Astrocyte of the cerebellum (primary cell): ENCODE data around the gene OR13C4.
A peak's percentile ranks its signal among the peaks of the same experiment; 100 is the strongest.

Experiments
- DNase-seq: peaks from one replicate; pipeline ENCODE4 v3.0.0-alpha.2; 2011; ENCODE audit warnings: low read depth
- H3K4me3 ChIP-seq: 2 replicates; pipeline ENCODE4 v1.5.1; 2011; ENCODE audit warnings: mild to moderate bottlenecking, low read depth, low read length, moderate library complexity
- CTCF ChIP-seq: IDR thresholded peaks from 2 replicates; pipeline ENCODE4 v1.5.1; 2012; ENCODE audit warnings: low read length, low read depth, moderate library complexity, mild to moderate bottlenecking; ENCODE audit errors: missing control alignments
- in situ Hi-C: cut with HindIII; loops from 2 replicates; pipeline ENCODE4 v1.10.0; 2017; ENCODE audit warnings: low sequenced_read_pairs

The OR13C4 gene

GRCh38 chr9:104506565-104506964 is 20.4 kb downstream of the OR13C4 start:
- in situ Hi-C loops: no loop called here
- no peak for TF ChIP-seq CTCF
- H3K4me3 ChIP-seq: no peak overlapping the region
- no peak for DNase-seq

GRCh38 chr9:104503963-104504362 is 23.0 kb downstream of the OR13C4 start, which contains the start of gene OR13F1:
OR13F1 (plus strand) TSS chr9:104504263; CDS start chr9:104504263, 0 bp downstream.
- H3K4me3 ChIP-seq: no peak within 1 kb of the TSS
- DNase-seq: no peak
- in situ Hi-C loops: no loop called here
- no peak for TF ChIP-seq CTCF

DNA sequence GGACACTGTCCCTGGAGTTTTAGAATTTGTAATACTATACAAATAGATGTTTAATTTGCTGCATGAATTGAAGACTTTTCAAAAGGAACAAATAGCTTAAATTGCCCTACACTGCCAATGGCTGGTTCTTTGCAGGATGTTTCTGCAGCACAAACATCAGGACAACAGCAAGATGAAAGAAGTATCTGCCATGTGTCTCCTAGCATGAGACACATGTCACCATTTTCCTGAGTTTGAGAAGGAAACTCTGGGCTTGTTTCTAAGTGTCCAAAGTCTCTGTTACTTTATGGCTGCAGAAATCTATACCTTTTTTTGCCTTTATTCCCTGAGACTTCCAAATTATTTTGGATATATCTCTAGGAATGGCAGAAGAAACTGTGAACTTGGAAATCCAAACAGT is 23.6 kb downstream of the OR13C4 start:
- in situ Hi-C loops: no loop called here

DNA sequence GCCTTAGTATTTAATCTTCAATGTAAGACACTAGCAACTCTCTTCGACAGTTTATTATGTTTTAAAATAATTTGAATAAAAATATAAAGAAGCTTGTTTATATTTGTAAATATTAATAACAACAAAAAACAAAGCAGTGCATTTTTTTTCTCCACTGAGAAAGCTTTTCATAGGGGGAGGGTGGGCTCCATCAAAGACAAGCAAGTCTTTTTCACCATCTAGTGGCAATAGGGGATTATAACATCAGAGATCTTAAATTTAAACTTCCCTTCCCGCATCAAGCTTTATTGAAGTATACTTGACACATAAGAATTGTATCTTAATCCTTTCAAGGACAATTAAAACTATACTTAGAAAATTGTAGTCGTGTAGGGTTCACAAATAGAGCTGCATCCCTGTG is 32.2 kb downstream of the OR13C4 start:
- DNase-seq: no peak
- in situ Hi-C loops: no loop called here
- peak; percentile 18 for TF ChIP-seq CTCF
- H3K4me3 ChIP-seq: no peak overlapping the region

More for the DNA sequence above, 23.6 kb downstream of the OR13C4 start:
- DNase-seq: no peak
- TF ChIP-seq CTCF: no peak
- no peak overlapping the region for H3K4me3 ChIP-seq

DNA sequence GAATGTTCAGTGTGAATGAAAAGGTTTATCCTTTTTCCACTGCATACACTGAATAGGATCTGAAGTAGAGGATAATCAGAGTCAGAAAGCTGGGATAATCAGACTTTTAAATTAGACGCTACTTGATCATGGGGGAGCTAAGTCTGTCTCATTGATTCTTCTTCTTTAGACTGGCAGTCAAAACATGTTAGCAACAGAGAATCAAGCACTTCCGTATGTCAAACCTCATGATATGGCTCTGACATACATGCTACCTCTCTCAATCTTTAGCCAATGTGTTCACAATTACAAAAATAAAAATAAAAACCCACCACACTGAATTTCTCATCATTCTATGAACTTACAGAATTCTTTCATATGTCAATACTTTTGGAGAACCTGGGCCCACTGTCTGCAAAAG is 42.0 kb downstream of the OR13C4 start:
- TF ChIP-seq CTCF: no peak
- no peak for DNase-seq
- H3K4me3 ChIP-seq: no peak overlapping the region
- in situ Hi-C loops: no loop called here

DNA sequence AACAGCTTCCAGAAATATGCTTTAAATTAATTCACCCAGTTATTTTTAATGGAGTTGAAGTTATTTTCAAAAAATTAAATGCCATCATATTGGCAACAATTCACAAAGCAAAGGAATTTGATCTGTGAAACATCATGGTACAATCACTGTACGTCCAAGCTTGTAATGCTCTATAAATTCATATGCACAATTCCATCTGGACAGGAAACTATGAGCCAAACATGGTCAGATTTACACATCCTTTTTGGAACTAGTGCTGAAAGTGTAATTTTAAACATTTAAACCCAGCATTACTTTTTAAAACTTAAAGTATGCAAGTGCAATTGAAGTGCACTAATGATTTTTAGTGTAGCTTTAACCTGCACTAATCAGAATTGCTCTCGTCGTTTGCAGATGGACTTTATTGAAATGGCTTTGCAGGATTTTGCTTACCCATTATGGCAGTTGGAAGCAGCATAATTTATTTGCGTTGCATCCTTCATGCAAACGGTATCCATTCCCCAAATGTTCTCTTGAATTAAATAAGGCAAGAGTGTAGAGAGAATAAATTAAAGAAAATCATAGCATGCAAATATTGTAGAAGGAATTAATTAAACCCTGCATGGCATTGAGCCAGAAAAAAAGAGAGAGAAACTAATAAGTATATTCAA is 44.0 kb downstream of the OR13C4 start:
- in situ Hi-C loops: no loop called here
- no peak for DNase-seq
- no peak overlapping the region for H3K4me3 ChIP-seq
- no peak for TF ChIP-seq CTCF
